Breast epithelium (tissue), 3 donors: ENCODE data around the gene OR56B1.

Source experiments
- CTCF ChIP-seq, 3 donors: fragments of 450-650 bp; IDR thresholded peaks; one replicate each; pipeline ENCODE4 v1.5.1; 2016 to 2017; ENCODE audit warnings: antibody characterized with exemption in 3 of 3, mild to moderate bottlenecking in 3 of 3, moderate library complexity in 3 of 3
- POLR2A ChIP-seq: fragments of 450-650 bp; IDR thresholded peaks from one replicate; pipeline ENCODE4 v1.6.1; 2016; ENCODE audit warnings: antibody characterized with exemption, mild to moderate bottlenecking, moderate library complexity
- POLR2AphosphoS5 ChIP-seq, 3 donors: sonication (generic); formaldehyde crosslinking; IDR thresholded peaks; one replicate each; pipeline ENCODE4 v1.6.1; 2017; ENCODE audit warnings: antibody characterized with exemption in 3 of 3

GRCh38 chr11:5690216-5690615 is 46.0 kb upstream of the OR56B1 start:
- TF ChIP-seq CTCF (IDR thresholded peaks at IDR 0.05) (no peak), POLR2A (no peak), POLR2AphosphoS5 (IDR thresholded peaks at IDR 0.05) (no peak)
